Kidney (tissue), 22 donors: Measurements from ENCODE around the gene MAGED4B. TPM values are rescaled to one million over a fixed set of nuclear protein-coding genes. Genes with fewer than 3 reads are reported as not detected.
"Not testable (repeated sequence)": the region's sequence is repeated elsewhere in the genome, so short reads cannot be mapped to it uniquely, and the experiment has no call there.

Experiments
- DNase-seq, 5 donors: peaks; one replicate each; pipeline ENCODE4 v3.0.0-alpha.2; 2013 to 2020
- FAIRE-seq: peaks from 2 replicates; lab custom pipeline; 2012; peaks lifted over from hg19 to GRCh38; lab: Jason Lieb, UNC
- H3K27ac ChIP-seq, 2 donors: one replicate each; pipeline ENCODE4 v1.7.0; 2013; ENCODE audit warnings: low read depth in 2 of 2, low read length in 2 of 2, inconsistent platforms in 1 of 2
- H3K27me3 ChIP-seq: one replicate; pipeline ENCODE4 v1.7.1; 2013; ENCODE audit warnings: low read length, inconsistent platforms; ENCODE audit not compliant: control insufficient read depth, insufficient read depth
- H3K36me3 ChIP-seq, 3 donors: one replicate each; pipeline versions ENCODE4 v1.7.0 to v1.7.1; 2013; ENCODE audit warnings: low read length in 3 of 3, control low read depth in 1 of 3, inconsistent platforms in 1 of 3; ENCODE audit not compliant: insufficient read depth in 3 of 3, control insufficient read depth in 2 of 3
- H3K4me1 ChIP-seq, 3 donors: one replicate each; pipeline versions ENCODE4 v1.7.0 to v1.7.1; 2013; ENCODE audit warnings: low read length in 3 of 3, inconsistent platforms in 1 of 3, low read depth in 1 of 3; ENCODE audit not compliant: control insufficient read depth in 2 of 3, insufficient read depth in 2 of 3
- H3K4me3 ChIP-seq, 3 donors: one replicate each; pipeline versions ENCODE4 v1.7.0 to v1.8.1; 2013; ENCODE audit warnings: low read length in 3 of 3, control low read depth in 1 of 3, inconsistent platforms in 1 of 3
- H3K9ac ChIP-seq, 3 donors: one replicate each; pipeline versions ENCODE4 v1.7.0 to v1.7.1; 2013; ENCODE audit warnings: low read length in 3 of 3, control low read depth in 1 of 3, inconsistent platforms in 1 of 3
- H3K9me3 ChIP-seq, 3 donors: one replicate each; pipeline versions ENCODE4 v1.7.0 to v1.7.1; 2013; ENCODE audit warnings: low read length in 3 of 3, control low read depth in 1 of 3, inconsistent platforms in 1 of 3; ENCODE audit not compliant: control insufficient read depth in 2 of 3, insufficient read depth in 1 of 3
- CTCF ChIP-seq: IDR thresholded peaks from 3 replicates; pipeline ENCODE4 v1.5.1; 2012; ENCODE audit warnings: mild to moderate bottlenecking, moderate library complexity, borderline replicate concordance; ENCODE audit not compliant: insufficient read depth; ENCODE audit errors: extremely low read depth
- intact Hi-C: fragments of 100-400 bp; cut with DNase I; formaldehyde crosslinking; loops from one replicate; pipeline ENCODE4 v1.11.1; 2022
- long read RNA-seq, 10 donors: library from polyadenylated mRNA in 1 of 10; unstranded in 1 of 10; transcript quantifications; one replicate each; pipeline ENCODE4 v2.0.0 and lab custom pipeline, GENCODE V29; 2021 to 2026
- polyA plus RNA-seq: library from polyadenylated mRNA; stranded (reverse); fragments of 350-450 nt; fragmentation: Illumina TruSeq; extraction: RNeasy Lipid Tissue Mini Kit (QIAGEN cat#74804); gene quantifications from one replicate; pipeline ENCODE4 v1.2.3, GENCODE V29; 2014; ENCODE audit warnings: low read depth, low replicate concordance; ENCODE audit not compliant: insufficient read depth
- total RNA-seq: library from RNA; stranded (reverse); fragmentation: NEBNext Ultra II Directional; extraction: Animal tissue kit (Norgen Biotek cat#: 25700); gene quantifications from one replicate; pipeline ENCODE4 v1.2.1, GENCODE V29; 2021
- donor health status: control.
- donor health status: control.
- donor health status: control.
- donor health status: control.
- donor health status: control.
- donor health status: DM: yes; HTN: yes; CAD: no.
- donor health status: Normal renal cell carcinoma (clear cell type).

MAGED4B gene
- 13.3 TPM for total RNA-seq
- 5.2 TPM for polyA plus RNA-seq
- long read RNA-seq, donor 1, partial matches to known transcripts: 15 of 16 reads
- long read RNA-seq, donor 1, other reads (novel, unspliced or antisense): 0 of 16 reads
- long read RNA-seq, donor 2, partial matches to known transcripts: 24 of 25 reads
- long read RNA-seq, donor 2, other reads (novel, unspliced or antisense): 0 of 25 reads
- long read RNA-seq, donor 3, partial matches to known transcripts: 18 of 18 reads
- long read RNA-seq, donor 3, other reads (novel, unspliced or antisense): 0 of 18 reads
- long read RNA-seq, donor 4, partial matches to known transcripts: 6 of 14 reads
- long read RNA-seq, donor 4, other reads (novel, unspliced or antisense): 5 of 14 reads
- long read RNA-seq, donor 5: 0 reads
- long read RNA-seq, donor 6: 0 reads
- long read RNA-seq, donor 7, partial matches to known transcripts: 1 of 8 reads
- long read RNA-seq, donor 7, other reads (novel, unspliced or antisense): 2 of 8 reads
- long read RNA-seq, donor 8, partial matches to known transcripts: 26 of 33 reads
- long read RNA-seq, donor 8, other reads (novel, unspliced or antisense): 5 of 33 reads
- long read RNA-seq, donor 9, partial matches to known transcripts: 8 of 8 reads
- long read RNA-seq, donor 9, other reads (novel, unspliced or antisense): 0 of 8 reads
- long read RNA-seq, donor 10, partial matches to known transcripts: 33 of 34 reads
- long read RNA-seq, donor 10, other reads (novel, unspliced or antisense): 0 of 34 reads

- H3K9ac ChIP-seq, H3K4me3 ChIP-seq, FAIRE-seq, H3K4me1 ChIP-seq, H3K27me3 ChIP-seq, H3K36me3 ChIP-seq, intact Hi-C loops, H3K9me3 ChIP-seq, H3K27ac ChIP-seq, DNase-seq: not testable (repeated sequence)
These were observed at the start of gene MAGED4B for GRCh38 chrX:52068666-52069640. Gene MAGED4B (minus strand): TSS chrX:52069183. CDS start chrX:52068172, 1,011 bp downstream.

- no peaks in the 10 kb centered on the region for H3K27me3 ChIP-seq
- H3K36me3 ChIP-seq: no peaks in the 10 kb centered on the region
- no peak overlapping the region for H3K9ac ChIP-seq
- H3K4me3 ChIP-seq: no peak overlapping the region
- H3K27ac ChIP-seq: no peak overlapping the region
- FAIRE-seq: no peak
- intact Hi-C loops: no loop called here
- H3K4me1 ChIP-seq: no peaks in the 10 kb centered on the region
- H3K9me3 ChIP-seq: no peaks in the 10 kb centered on the region
- DNase-seq: no peak
- no peak for TF ChIP-seq CTCF
These were observed 49.3 kb upstream of the MAGED4B start for GRCh38 chrX:52118262-52118661.

- Histone ChIP-seq H3K9ac (no peak overlapping the region), H3K9me3 (no peaks in the 10 kb centered on the region), H3K27me3 (no peaks in the 10 kb centered on the region), H3K4me3 (no peak overlapping the region), H3K27ac (no peak overlapping the region), H3K36me3 (no peaks in the 10 kb centered on the region), H3K4me1 (no peaks in the 10 kb centered on the region)
- intact Hi-C loops: no loop called here
- no peak for TF ChIP-seq CTCF
- FAIRE-seq (no peak), DNase-seq (no peak)
These were observed 13.6 kb upstream of the MAGED4B start for GRCh38 chrX:52082578-52082977.
